Sigmoid colon (tissue), 7 donors: Measurements from ENCODE around the gene CACNA1C. TPM values are rescaled to one million over a fixed set of nuclear protein-coding genes. Genes with fewer than 3 reads are reported as not detected.

ENCODE experiments used
- DNase-seq: peaks from one replicate; pipeline ENCODE4 v3.0.0-alpha.2; 2019
- H3K27ac ChIP-seq, 4 donors: fragments of 200-600 bp; sonication (generic); one replicate each; pipeline ENCODE4 v1.5.1; 2016 to 2019; ENCODE audit warnings: mild to moderate bottlenecking in 1 of 4
- H3K27me3 ChIP-seq, 3 donors: fragments of 200-600 bp; sonication (generic); one replicate each; pipeline ENCODE4 v1.5.1; 2019; ENCODE audit warnings: mild to moderate bottlenecking in 1 of 3
- H3K36me3 ChIP-seq, 4 donors: fragments of 200-600 bp; sonication (generic); one replicate each; pipeline ENCODE4 v1.5.1; 2016 to 2019
- H3K4me1 ChIP-seq, 4 donors: fragments of 200-600 bp; sonication (generic); one replicate each; pipeline ENCODE4 v1.5.1; 2017 to 2019
- H3K4me3 ChIP-seq, 4 donors: fragments of 200-600 bp; sonication (generic); one replicate each; pipeline ENCODE4 v1.5.1; 2017 to 2019; ENCODE audit warnings: mild to moderate bottlenecking in 2 of 4, moderate library complexity in 1 of 4
- H3K9me3 ChIP-seq, 4 donors: fragments of 200-600 bp in 3 of 4; sonication (generic) in 3 of 4; one replicate each; pipeline versions ENCODE4 v1.5.1 to v1.6.1; 2013 to 2019
- CTCF ChIP-seq, 4 experiments: fragments of 450-650 bp in 3 of 4; fragments of 200-600 bp in 1 of 4; IDR thresholded peaks; one replicate each; pipeline ENCODE4 v1.5.1; 2016 to 2019; ENCODE audit warnings: antibody characterized with exemption in 4 of 4, mild to moderate bottlenecking in 3 of 4, moderate library complexity in 2 of 4
- EP300 ChIP-seq, 4 donors: sonication (generic); formaldehyde crosslinking; IDR thresholded peaks; one replicate each; pipeline ENCODE4 v1.6.1; 2017; ENCODE audit warnings: antibody characterized with exemption in 4 of 4
- POLR2A ChIP-seq, 2 donors: fragments of 450-650 bp; IDR thresholded peaks; one replicate each; pipeline ENCODE4 v1.6.1; 2016; ENCODE audit warnings: antibody characterized with exemption in 2 of 2, mild to moderate bottlenecking in 2 of 2, moderate library complexity in 2 of 2
- POLR2AphosphoS5 ChIP-seq, 4 donors: sonication (generic); formaldehyde crosslinking; IDR thresholded peaks; one replicate each; pipeline ENCODE4 v1.6.1; 2017; ENCODE audit warnings: antibody characterized with exemption in 4 of 4
- WGBS, 2 donors: extraction: QIAGEN DNeasy Blood & Tissue Kit; methylation state at CpG; one replicate each; pipeline ENCODE4 v1.1.7; 2013; 5-methylcytosine and 5-hydroxymethylcytosine counted together
- intact Hi-C: fragments of 100-400 bp; cut with DNase I; formaldehyde crosslinking; loops from one replicate; pipeline ENCODE4 v1.15.1; 2023
- polyA plus RNA-seq, 3 donors: library from polyadenylated mRNA; stranded (reverse); fragments of 200-250 nt; gene quantifications; one replicate each; pipeline ENCODE4 v1.2.3, GENCODE V29; 2013
- total RNA-seq, 4 donors: library from RNA; depleted of rRNA; stranded (reverse); fragments of >200 nt; gene quantifications; one replicate each; pipeline ENCODE4 v1.1.0, GENCODE V29; 2016
- donor health status: healthy with polysubstance abuse.
- donor health status: Bipolar disorder and iron deficiency.
- donor health status: healthy.

Gene CACNA1C
- total and polyA plus RNA-seq, 7 donors = 0.46 to 213 (median 62.0) TPM

GRCh38 chr12:2324387-2324786 lies 271.6 kb downstream of the CACNA1C start:
- Histone ChIP-seq H3K36me3 (no peaks in the 10 kb centered on the region), H3K4me3 (no peak overlapping the region), H3K9me3 (no peaks in the 10 kb centered on the region), H3K4me1 (peaks cover 0 to 61% (median 44%) of the 10 kb centered on the region in 4 donors), H3K27me3 (no peaks in the 10 kb centered on the region), H3K27ac (peak overlapping the region; percentile 35 to 74 (median 58))
- no peak for TF ChIP-seq EP300 (IDR thresholded peaks at IDR 0.05)
- no peak for TF ChIP-seq CTCF (IDR thresholded peaks at IDR 0.05)
- no peak for TF ChIP-seq POLR2A (IDR thresholded peaks at IDR 0.05)
- TF ChIP-seq POLR2AphosphoS5 (IDR thresholded peaks at IDR 0.05) = peak in 2 of 4 donors; percentile 8 to 22
- peak; percentile 81 for DNase-seq
- 12 to 34% methylated on average over 9 of the region's 9 CpGs for WGBS, 2 donors
- intact Hi-C loops = no loop called here

DNA sequence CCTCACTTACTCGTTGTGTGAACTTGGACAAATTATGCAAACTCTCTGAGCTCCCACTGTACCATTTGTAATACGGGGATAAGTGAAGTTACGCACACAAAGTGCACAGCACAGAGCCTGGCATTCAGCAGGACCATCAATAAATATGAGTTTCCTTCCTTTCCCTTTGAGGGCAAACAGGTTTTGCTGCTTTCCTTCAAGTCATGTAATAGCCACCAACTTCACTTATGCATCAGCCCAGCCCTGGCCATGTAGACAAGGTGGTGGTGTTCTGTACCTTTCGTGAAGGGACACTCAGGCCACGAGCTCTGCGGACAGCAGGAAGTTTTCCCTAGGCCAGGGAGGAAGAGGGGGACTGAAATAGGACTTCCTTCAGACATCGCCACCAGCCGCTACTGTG lies 272.7 kb downstream of the CACNA1C start:
- intact Hi-C loops = no loop called here
- 46 to 59% methylated on average over 8 of the region's 8 CpGs for WGBS, 2 donors

GRCh38 chr12:2326470-2326869 lies 273.7 kb downstream of the CACNA1C start:
- H3K27me3 ChIP-seq = no peaks in the 10 kb centered on the region
- DNase-seq = no peak
- no peaks in the 10 kb centered on the region for H3K9me3 ChIP-seq
- peaks cover 0 to 70% (median 42%) of the 10 kb centered on the region in 4 donors for H3K4me1 ChIP-seq
- no peak for TF ChIP-seq POLR2A (IDR thresholded peaks at IDR 0.05)
- TF ChIP-seq POLR2AphosphoS5 (IDR thresholded peaks at IDR 0.05) = no peak
- TF ChIP-seq EP300 (IDR thresholded peaks at IDR 0.05) = no peak
- TF ChIP-seq CTCF (IDR thresholded peaks at IDR 0.05) = no peak
- intact Hi-C loops = no loop called here
- 92 to 96% methylated on average over 5 of the region's 5 CpGs for WGBS, 2 donors
- peak overlapping the region in 3 of 4 donors; percentile 1 to 74 (median 71) for H3K27ac ChIP-seq
- H3K4me3 ChIP-seq = no peak overlapping the region
- H3K36me3 ChIP-seq = no peaks in the 10 kb centered on the region

More for the DNA sequence above, 272.7 kb downstream of the CACNA1C start:
- H3K4me1 ChIP-seq = peaks cover 0 to 65% (median 42%) of the 10 kb centered on the region in 4 donors
- H3K27ac ChIP-seq = peak overlapping the region in 3 of 4 donors; percentile 39 to 74 (median 71)
- H3K36me3 ChIP-seq = no peaks in the 10 kb centered on the region
- H3K27me3 ChIP-seq = no peaks in the 10 kb centered on the region
- TF ChIP-seq POLR2AphosphoS5 (IDR thresholded peaks at IDR 0.05) (no peak), POLR2A (IDR thresholded peaks at IDR 0.05) (no peak), CTCF (IDR thresholded peaks at IDR 0.05) (no peak), EP300 (IDR thresholded peaks at IDR 0.05) (no peak)
- H3K4me3 ChIP-seq = no peak overlapping the region
- DNase-seq = no peak
- no peaks in the 10 kb centered on the region for H3K9me3 ChIP-seq

- no peak for TF ChIP-seq POLR2A (IDR thresholded peaks at IDR 0.05)
- no peak for TF ChIP-seq POLR2AphosphoS5 (IDR thresholded peaks at IDR 0.05)
- no peak for TF ChIP-seq CTCF (IDR thresholded peaks at IDR 0.05)
- no peak for TF ChIP-seq EP300 (IDR thresholded peaks at IDR 0.05)
- no peak for DNase-seq
- H3K36me3 ChIP-seq = no peaks in the 10 kb centered on the region
- no peak overlapping the region for H3K4me3 ChIP-seq
- intact Hi-C loops = no loop called here
- 96 to 97% methylated on average over 3 of the region's 3 CpGs for WGBS, 2 donors
- H3K27me3 ChIP-seq = no peaks in the 10 kb centered on the region
- H3K4me1 ChIP-seq = peaks cover 0 to 62% (median 43%) of the 10 kb centered on the region in 4 donors
- H3K27ac ChIP-seq = no peak overlapping the region
- no peaks in the 10 kb centered on the region for H3K9me3 ChIP-seq
Measured at GRCh38 chr12:2328661-2329060, 275.9 kb downstream of the CACNA1C start.

DNA sequence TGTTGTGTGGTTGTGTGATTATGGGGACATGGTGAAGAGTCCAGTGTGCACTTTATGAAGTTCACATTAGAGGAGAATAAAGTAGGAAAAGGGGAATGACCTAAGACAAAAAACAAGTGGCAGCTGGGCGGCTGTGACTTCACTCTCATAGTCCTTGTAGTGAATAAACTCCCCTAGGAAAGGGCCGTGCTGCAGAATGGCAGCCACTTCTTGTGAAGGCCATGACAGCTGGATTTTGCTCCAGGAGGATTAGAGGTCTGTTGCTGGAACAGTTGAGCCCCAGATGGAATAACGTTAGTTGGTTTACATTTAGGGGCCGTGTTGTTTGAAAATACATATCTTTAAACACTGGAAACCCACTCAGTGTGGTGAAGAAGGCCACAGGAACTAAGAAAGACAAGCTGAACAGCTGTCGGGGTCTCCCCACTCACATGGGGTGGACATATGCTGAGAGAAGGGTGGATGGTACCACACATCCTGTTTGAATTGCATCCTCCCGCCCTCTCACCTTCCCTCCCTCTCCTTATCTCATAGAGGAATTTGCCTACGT lies 276.9 kb downstream of the CACNA1C start:
- Histone ChIP-seq H3K9me3 (no peaks in the 10 kb centered on the region), H3K4me1 (peaks cover 0 to 52% (median 37%) of the 10 kb centered on the region in 4 donors), H3K36me3 (no peaks in the 10 kb centered on the region), H3K27ac (peak overlapping the region in 3 of 4 donors; percentile 10 to 94 (median 89)), H3K4me3 (no peak overlapping the region), H3K27me3 (no peaks in the 10 kb centered on the region)
- intact Hi-C loops = no loop called here
- peak; percentile 55 for DNase-seq
- TF ChIP-seq POLR2A (IDR thresholded peaks at IDR 0.05) (no peak), POLR2AphosphoS5 (IDR thresholded peaks at IDR 0.05) (no peak), CTCF (IDR thresholded peaks at IDR 0.05) (no peak), EP300 (IDR thresholded peaks at IDR 0.05) (no peak)
- WGBS, 2 donors = 71 to 81% methylated on average over 7 of the region's 7 CpGs
